DMS53 treated with DMSO at 0.1 percent for 48 hours (cell line): ENCODE measurements around the gene KCTD3.

ENCODE experiments used
- DNase-seq: peaks from one replicate; lab custom pipeline; 2025; ENCODE audit not compliant: unreplicated experiment; lab: John Stamatoyannopoulos, UW

The KCTD3 gene

DNA sequence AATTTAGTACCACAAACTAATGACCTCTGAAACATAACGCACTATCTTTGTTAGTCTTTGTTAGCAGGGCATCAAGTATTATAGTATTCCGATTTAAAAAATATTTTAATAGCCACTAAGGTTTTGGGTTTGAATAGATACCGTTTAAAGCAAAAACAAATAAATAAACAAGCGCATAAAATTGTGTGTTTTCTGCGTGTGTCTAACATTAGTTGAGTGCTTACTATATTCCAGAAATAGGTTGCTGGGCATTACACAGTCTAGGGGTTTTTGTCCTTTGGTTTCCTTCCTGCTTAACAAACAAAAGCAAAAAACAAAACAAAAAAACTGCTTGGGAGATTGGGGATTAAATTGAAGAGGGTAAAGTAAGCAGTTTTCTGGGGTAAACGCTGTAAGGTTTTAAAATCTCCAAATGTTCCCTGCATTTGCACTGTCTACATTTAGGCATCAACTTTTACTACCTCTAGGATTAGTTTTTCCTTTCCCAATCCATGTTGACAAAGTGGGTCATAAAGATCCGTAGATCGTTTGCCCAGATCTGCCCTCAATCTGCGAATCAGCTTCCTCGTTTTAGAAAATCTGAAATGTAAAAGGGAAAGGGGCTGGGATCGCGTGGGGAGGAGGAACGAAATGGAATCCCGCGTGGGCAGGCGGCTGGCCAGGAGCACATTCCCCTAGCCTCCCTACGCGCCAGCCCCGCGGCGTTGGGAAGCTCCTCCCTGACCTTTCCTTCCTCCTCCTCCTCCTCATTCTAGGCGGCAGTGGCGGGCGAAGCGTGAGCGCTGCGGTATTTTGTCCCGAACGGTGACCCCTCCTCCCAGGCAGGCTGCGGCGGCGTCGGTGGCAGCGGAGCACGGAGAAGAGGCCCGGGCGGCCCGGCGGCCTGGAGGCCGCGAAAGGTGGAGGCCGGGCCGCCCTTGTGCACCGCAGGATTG lies at the start of gene KCTD3:
Gene KCTD3, plus strand, starts transcription at position 749 of the 935 bp plus-strand sequence. CDS start 382 bp downstream, outside the sequence.
- peak; percentile 89 for DNase-seq

DNA sequence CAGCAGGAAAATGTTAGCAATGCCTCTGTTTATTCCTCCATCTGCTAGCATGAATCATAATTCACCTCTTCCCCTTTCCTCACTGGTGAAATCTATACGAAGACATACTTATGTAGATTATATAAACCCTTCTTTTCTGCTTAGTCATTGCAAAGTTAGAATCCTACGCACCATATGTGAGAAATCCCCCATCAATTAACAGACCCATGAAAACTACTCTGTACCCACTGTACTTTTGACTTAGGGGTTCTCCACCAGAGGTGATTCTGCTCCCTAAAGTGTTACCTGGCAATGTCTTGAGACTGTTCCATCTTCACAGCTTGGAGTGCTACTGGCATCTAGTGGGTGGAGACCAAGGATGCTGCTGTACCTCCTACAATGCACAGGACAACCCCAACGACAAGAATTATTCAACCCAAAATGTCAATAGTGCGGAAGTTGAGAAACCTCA lies 49.6 kb upstream of the KCTD3 start:
- no peak for DNase-seq

- DNase-seq = no peak
Measured at GRCh38 chr1:215518594-215518993, 48.5 kb upstream of the KCTD3 start.

DNA sequence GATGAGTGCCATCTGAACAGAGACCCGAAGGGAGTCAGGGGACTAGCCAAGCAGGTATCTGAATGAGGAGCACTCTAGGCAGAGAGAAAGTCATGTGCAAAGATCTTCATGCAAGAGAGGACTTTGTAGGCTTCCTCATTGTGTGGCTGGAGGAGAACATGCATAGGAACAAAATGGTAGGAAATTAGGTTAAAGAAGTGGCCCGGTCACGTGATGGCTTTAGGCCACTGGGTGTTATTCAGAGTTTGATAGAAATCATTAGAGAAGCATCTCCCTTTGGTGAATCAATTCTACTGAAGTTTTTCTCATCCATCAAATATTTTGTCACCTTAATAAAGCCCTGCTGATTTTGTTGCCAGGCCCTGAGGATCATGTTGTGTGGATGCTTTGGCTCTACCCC lies 45.8 kb upstream of the KCTD3 start:
- DNase-seq = no peak

- no peak for DNase-seq
Measured at GRCh38 chr1:215523128-215523861, 43.8 kb upstream of the KCTD3 start.

DNA sequence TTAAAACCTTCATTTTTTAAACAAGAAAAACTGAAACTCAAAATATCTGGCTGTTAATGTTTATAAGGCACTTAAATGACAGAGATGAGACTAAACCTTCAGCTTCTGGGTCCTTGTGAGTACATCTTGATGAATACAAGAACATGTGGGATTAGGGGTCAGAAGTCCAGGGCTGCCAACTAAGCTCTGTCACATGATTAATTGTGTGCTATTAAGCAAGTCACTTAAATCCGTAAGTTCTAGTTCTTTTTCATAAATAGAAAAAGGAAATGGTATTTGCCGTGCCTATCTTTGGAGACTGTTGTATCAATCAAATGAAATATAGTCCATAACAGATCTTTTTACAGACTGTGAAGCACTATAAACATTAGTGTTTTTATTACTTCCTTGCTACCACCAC lies 43.2 kb upstream of the KCTD3 start:
- DNase-seq = no peak

- DNase-seq = peak; percentile 60
Measured at GRCh38 chr1:215526147-215526845, 40.8 kb upstream of the KCTD3 start.

- DNase-seq = no peak
Measured at GRCh38 chr1:215526846-215527151, 40.3 kb upstream of the KCTD3 start.

- no peak for DNase-seq
Measured at GRCh38 chr1:215529111-215529510, 38.0 kb upstream of the KCTD3 start.

GRCh38 chr1:215529571-215529970 lies 37.5 kb upstream of the KCTD3 start:
- DNase-seq = no peak

GRCh38 chr1:215530401-215530984 lies 36.6 kb upstream of the KCTD3 start:
- no peak for DNase-seq

DNA sequence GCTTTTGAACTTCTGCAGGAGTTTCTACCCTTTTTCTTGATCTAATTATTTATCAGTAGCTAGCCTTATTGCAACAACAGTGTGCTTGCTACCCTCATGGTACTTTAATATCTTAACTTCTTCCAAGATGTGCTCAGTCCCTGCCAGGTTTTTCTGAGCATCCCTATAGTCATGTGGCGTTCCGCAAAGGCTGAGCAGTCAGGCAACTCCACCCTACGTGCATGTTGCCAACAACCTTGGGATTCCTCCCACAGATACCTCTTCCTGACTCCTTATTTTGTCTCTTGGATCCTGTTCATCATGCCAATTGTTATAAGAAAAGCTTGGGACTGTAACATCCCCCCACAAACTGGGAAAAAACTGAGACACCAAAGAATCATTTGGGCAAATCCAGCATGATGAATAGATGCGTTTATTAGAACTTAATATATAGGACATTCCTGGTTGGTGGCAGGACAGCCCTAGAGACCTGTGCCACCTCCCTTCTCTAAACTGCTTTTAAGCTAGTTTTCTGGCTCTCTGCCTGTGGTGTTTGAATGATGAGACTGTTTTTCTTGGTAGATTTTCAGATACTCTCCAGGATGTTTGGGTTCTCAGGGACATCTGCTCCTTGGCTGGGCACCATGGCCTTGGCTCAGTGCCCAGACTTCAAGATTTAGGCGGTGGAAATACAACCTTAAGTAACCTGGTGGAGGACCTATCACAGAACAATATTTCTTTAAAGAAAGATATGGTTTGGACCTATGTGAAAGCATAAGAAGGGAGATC lies 27.1 kb upstream of the KCTD3 start:
- DNase-seq = no peak

- no peak for DNase-seq
Measured at GRCh38 chr1:215542301-215542700, 24.8 kb upstream of the KCTD3 start.

DNA sequence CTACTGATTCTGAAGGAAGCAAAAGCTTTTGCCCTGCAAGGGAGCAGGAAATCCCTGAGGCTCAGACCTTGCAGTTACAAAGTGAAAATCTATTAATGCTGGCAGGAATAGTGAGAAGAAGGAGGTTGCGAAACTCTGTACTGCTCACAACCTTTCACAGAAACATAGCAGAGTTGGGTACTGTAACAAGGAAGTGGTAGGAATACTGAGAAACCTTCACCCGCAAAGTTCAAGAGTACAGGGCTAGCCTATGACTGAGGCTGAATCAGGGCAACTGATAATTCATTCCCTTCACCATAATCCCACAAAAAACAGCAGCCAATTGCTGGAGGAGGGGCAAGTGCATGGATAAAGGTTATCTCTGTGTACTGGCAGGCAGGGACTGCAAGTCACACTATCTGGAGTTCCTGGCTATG lies 23.9 kb upstream of the KCTD3 start:
- no peak for DNase-seq

GRCh38 chr1:215543806-215544205 lies 23.3 kb upstream of the KCTD3 start:
- DNase-seq = no peak

DNA sequence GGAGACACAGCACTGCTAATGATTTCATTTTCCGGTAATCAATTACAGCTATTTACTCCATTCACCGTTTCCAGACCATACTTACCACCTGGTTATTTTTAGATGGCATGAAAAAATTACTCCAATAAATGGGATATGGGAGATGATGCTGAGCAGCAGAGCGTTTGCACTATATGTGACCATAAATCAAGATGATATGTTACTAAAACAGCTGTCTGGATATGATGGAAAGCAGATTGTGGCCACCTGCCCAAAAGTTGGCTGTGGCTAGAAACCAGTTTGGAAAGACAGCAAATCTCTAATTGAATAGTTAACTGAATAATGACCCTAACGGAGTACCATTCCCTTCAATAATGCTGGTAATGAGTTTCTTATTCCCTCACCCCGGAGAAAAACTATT lies 22.5 kb upstream of the KCTD3 start:
- no peak for DNase-seq

GRCh38 chr1:215545096-215545495 lies 22.0 kb upstream of the KCTD3 start:
- no peak for DNase-seq

GRCh38 chr1:215547011-215547410 lies 20.1 kb upstream of the KCTD3 start:
- no peak for DNase-seq

DNA sequence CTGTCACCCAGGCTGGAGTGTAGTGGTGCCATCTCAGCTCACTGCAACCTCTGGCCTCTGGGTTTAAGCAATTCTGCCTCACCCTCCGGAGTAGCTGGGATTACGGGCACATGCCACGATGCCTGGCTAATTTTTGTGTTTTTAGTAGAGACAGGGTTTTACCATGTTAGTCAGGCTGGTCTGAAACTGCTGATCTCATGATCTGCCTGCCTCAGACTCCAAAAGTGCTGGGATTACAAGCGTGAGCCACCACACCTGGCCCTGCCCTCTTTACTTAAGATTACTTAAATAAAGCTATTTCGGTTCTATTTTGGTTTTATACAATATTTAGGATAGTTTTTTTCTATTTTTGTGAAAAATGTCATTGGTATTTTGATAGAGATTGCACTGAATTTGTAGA lies 15.3 kb upstream of the KCTD3 start:
- DNase-seq = no peak

- DNase-seq = no peak
Measured at GRCh38 chr1:215554865-215555264, 12.2 kb upstream of the KCTD3 start.
